ENCODE results near the gene ANAPC15. TPM values are rescaled to one million over a fixed set of nuclear protein-coding genes. Genes with fewer than 3 reads are reported as not detected.
"Not testable (repeated sequence)": the region's sequence is repeated elsewhere in the genome, so short reads cannot be mapped to it uniquely, and the experiment has no call there.

Gene ANAPC15
- total and polyA plus RNA-seq, 10 donors, result 16.5 to 65.6 (median 28.1) TPM

GRCh38 chr11:72144807-72145565, 32.5 kb upstream of the ANAPC15 start:
- Histone ChIP-seq H3K4me1 (peaks cover 0 to 9% (median 0%) of the 10 kb centered on the region in 6 donors), H3K9me3 (no peaks in the 10 kb centered on the region), H3K4me3 (no peak overlapping the region), H3K36me3 (peaks cover 0 to 2% (median 0%) of the 10 kb centered on the region in 6 donors), H3K27ac (no peak overlapping the region), H3K27me3 (replicated peaks in 1 of 7) (no peaks in the 10 kb centered on the region)
- WGBS, 5 donors, result 85 to 95% (median 94%) methylated on average over 4 of the region's 4 CpGs
- no peak for TF ChIP-seq POLR2A (IDR thresholded peaks at IDR 0.05)
- TF ChIP-seq, protein P1, sequence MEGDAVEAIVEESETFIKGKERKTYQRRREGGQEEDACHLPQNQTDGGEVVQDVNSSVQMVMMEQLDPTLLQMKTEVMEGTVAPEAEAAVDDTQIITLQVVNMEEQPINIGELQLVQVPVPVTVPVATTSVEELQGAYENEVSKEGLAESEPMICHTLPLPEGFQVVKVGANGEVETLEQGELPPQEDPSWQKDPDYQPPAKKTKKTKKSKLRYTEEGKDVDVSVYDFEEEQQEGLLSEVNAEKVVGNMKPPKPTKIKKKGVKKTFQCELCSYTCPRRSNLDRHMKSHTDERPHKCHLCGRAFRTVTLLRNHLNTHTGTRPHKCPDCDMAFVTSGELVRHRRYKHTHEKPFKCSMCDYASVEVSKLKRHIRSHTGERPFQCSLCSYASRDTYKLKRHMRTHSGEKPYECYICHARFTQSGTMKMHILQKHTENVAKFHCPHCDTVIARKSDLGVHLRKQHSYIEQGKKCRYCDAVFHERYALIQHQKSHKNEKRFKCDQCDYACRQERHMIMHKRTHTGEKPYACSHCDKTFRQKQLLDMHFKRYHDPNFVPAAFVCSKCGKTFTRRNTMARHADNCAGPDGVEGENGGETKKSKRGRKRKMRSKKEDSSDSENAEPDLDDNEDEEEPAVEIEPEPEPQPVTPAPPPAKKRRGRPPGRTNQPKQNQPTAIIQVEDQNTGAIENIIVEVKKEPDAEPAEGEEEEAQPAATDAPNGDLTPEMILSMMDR (IDR thresholded peaks at IDR 0.05 in 8 of 11, conservative IDR thresholded peaks at IDR 0.05 in 3 of 11), result no peak
- TF ChIP-seq POLR2AphosphoS5 (IDR thresholded peaks at IDR 0.05), result no peak
- DNase-seq, result no peak
- intact Hi-C loops (cut with DNase I; ENCODE audit: low total_unique reads), result no loop called here

DNA sequence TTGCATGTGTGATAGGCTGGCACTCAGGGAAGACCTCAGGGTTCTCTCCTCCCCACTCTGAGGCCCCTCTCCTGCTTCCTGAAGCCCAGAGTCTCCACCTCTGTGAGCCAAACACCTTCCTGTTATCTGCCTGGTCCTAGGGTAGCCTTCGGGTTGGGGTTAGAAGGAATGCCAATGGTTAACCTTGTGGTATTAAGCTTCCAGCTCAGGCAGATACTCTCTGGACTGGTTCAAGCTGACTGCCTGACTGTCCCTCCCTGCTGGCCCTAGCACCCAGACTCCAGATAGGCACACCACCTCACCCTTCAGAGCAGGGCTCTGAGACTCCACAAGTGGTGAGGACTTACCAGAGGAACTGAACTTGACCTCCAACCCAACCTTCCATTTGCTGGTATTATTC, 30.0 kb upstream of the ANAPC15 start:
- H3K9me3 ChIP-seq; H3K27me3 ChIP-seq (replicated peaks in 1 of 7); DNase-seq; H3K4me3 ChIP-seq; intact Hi-C loops (cut with DNase I; ENCODE audit: low total_unique reads); H3K27ac ChIP-seq: not testable (repeated sequence)
- Histone ChIP-seq H3K4me1 (peaks cover 0 to 14% (median 0%) of the 10 kb centered on the region in 6 donors), H3K36me3 (peaks cover 0 to 27% (median 0%) of the 10 kb centered on the region in 6 donors)
- whole genome bisulfite sequencing, 5 donors, result 10 to 25% (median 20%) methylated on average over 1 of the region's 1 CpG; no CpG with 5 or more reads in 2 of the 5 donors

- H3K9me3 ChIP-seq; H3K27me3 ChIP-seq (replicated peaks in 1 of 7); intact Hi-C loops (cut with DNase I; ENCODE audit: low total_unique reads); H3K4me3 ChIP-seq; DNase-seq: not testable (repeated sequence)
- WGBS, 5 donors, result 57 to 88% (median 83%) methylated on average over 1 of the region's 1 CpG
- peaks cover 0 to 27% (median 0%) of the 10 kb centered on the region in 6 donors for H3K36me3 ChIP-seq
- H3K4me1 ChIP-seq, result peaks cover 0 to 14% (median 0%) of the 10 kb centered on the region in 6 donors
- H3K27ac ChIP-seq, result peak overlapping the region in 1 of 8 donors; percentile 30
These were observed 29.6 kb upstream of the ANAPC15 start for GRCh38 chr11:72142086-72142485.

DNA sequence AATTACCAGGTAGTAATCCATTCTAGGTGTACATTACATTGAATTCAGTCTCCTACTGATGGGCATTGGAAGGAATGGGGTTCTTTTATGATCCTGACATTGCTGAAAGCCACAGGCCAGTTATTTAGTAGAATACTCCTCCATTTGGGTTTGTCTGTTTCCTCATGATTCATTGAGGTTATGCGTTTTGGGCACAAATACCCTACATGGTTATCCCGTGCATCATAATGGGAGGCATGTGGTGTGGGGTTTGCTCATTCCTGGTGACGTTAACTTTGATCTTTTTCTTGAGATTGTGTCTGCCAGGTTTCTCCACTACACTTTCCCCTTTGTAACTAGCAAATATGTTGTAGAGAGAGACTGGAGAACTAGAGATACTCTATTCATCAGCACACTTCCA, 28.6 kb upstream of the ANAPC15 start:
- peak overlapping the region in 3 of 8 donors; percentile 18 to 90 (median 36) for H3K27ac ChIP-seq
- peaks cover 0 to 27% (median 0%) of the 10 kb centered on the region in 6 donors for H3K36me3 ChIP-seq
- DNase-seq, result no peak
- no peak overlapping the region for H3K4me3 ChIP-seq
- TF ChIP-seq, protein P1 (IDR thresholded peaks at IDR 0.05 in 8 of 11, conservative IDR thresholded peaks at IDR 0.05 in 3 of 11), result no peak
- TF ChIP-seq POLR2AphosphoS5 (IDR thresholded peaks at IDR 0.05) (no peak), POLR2A (IDR thresholded peaks at IDR 0.05) (no peak)
- WGBS, 5 donors, result 51 to 85% (median 71%) methylated on average over 3 of the region's 3 CpGs
- H3K9me3 ChIP-seq, result no peaks in the 10 kb centered on the region
- no peaks in the 10 kb centered on the region for H3K27me3 ChIP-seq (replicated peaks in 1 of 7)
- peaks cover 0 to 14% (median 0%) of the 10 kb centered on the region in 6 donors for H3K4me1 ChIP-seq
- intact Hi-C loops (cut with DNase I; ENCODE audit: low total_unique reads), result no loop called here

DNA sequence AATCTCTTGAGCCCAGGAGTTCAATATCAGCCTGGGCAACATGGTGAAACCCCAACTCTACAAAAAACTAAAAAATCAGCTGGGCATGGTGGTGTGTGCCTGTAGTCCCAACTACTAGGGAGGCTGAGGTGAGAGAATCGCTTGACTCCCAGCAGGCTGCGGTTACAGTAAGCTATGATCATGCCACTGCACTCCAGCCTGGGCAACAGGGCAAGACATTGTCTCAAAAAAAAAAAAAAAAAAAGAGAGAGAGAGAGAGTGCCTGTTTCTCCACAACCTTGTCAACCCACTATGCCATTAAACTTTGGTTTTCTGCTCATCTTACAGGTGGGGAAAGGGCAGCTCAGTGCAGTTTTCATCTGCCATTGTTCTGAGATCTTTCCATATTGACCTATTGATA, 28.2 kb upstream of the ANAPC15 start:
- intact Hi-C loops (cut with DNase I; ENCODE audit: low total_unique reads), result no loop called here
- 87 to 100% (median 92%) methylated on average over 2 of the region's 2 CpGs for WGBS, 5 donors

More for the DNA sequence above, 28.2 kb upstream of the ANAPC15 start:
- peaks cover 0 to 14% (median 0%) of the 10 kb centered on the region in 6 donors for H3K4me1 ChIP-seq
- H3K36me3 ChIP-seq, result peaks cover 0 to 27% (median 0%) of the 10 kb centered on the region in 6 donors
- no peaks in the 10 kb centered on the region for H3K27me3 ChIP-seq (replicated peaks in 1 of 7)
- H3K27ac ChIP-seq, result peak overlapping the region in 3 of 8 donors; percentile 87 to 90 (median 89)
- H3K4me3 ChIP-seq, result peak overlapping the region in 1 of 8 donors; percentile 61
- no peak for TF ChIP-seq POLR2A (IDR thresholded peaks at IDR 0.05)
- no peaks in the 10 kb centered on the region for H3K9me3 ChIP-seq
- no peak for DNase-seq
